Esophagus squamous epithelium (tissue), 5 donors: ENCODE data around the gene TOM1. TPM values are rescaled to one million over a fixed set of nuclear protein-coding genes. Genes with fewer than 3 reads are reported as not detected.
A peak's percentile ranks its signal among the peaks of the same experiment; 100 is the strongest.

Experiments
- DNase-seq: peaks from one replicate; lab custom pipeline; 2025; lab: John Stamatoyannopoulos, UW
- H3K27ac ChIP-seq, 4 donors: fragments of 200-600 bp; sonication (generic); one replicate each; pipeline ENCODE4 v1.5.1; 2016 to 2019; ENCODE audit warnings: mild to moderate bottlenecking in 1 of 4
- H3K27me3 ChIP-seq, 4 donors: fragments of 200-600 bp; sonication (generic); 1 replicate in 3 of 4; 2 replicates in 1 of 4; pipeline versions ENCODE4 v1.5.1 to v1.6.0; 2017 to 2021; ENCODE audit warnings: antibody characterized with exemption in 1 of 4
- H3K36me3 ChIP-seq, 3 donors: fragments of 200-600 bp; sonication (generic); one replicate each; pipeline ENCODE4 v1.5.1; 2016 to 2019
- H3K4me1 ChIP-seq, 3 donors: fragments of 200-600 bp; sonication (generic); one replicate each; pipeline ENCODE4 v1.5.1; 2017 to 2019
- H3K4me3 ChIP-seq, 4 donors: fragments of 200-600 bp; sonication (generic); 1 replicate in 3 of 4; 2 replicates in 1 of 4; pipeline ENCODE4 v1.5.1; 2016 to 2019; ENCODE audit warnings: mild to moderate bottlenecking in 2 of 4, moderate library complexity in 1 of 4
- H3K9me3 ChIP-seq, 3 donors: fragments of 200-600 bp; sonication (generic); one replicate each; pipeline ENCODE4 v1.5.1; 2016 to 2019
- CTCF ChIP-seq, 6 experiments: fragments of 450-650 bp in 4 of 6; fragments of 200-600 bp in 2 of 6; sonication (generic) in 2 of 6; IDR thresholded peaks; one replicate each; pipeline ENCODE4 v1.5.1; 2016 to 2019; ENCODE audit warnings: antibody characterized with exemption in 6 of 6, mild to moderate bottlenecking in 4 of 6, moderate library complexity in 4 of 6
- POLR2A ChIP-seq, 4 donors: fragments of 450-650 bp; IDR thresholded peaks; one replicate each; pipeline ENCODE4 v1.6.1; 2017; ENCODE audit warnings: antibody characterized with exemption in 4 of 4, mild to moderate bottlenecking in 4 of 4, moderate library complexity in 3 of 4
- WGBS, 2 donors: methylation state at CpG; one replicate each; pipeline ENCODE4 v1.1.5; 2018; 5-methylcytosine and 5-hydroxymethylcytosine counted together
- intact Hi-C: fragments of 100-400 bp; cut with DNase I; formaldehyde crosslinking; loops from one replicate; pipeline ENCODE4 v1.15.0; 2022
- total RNA-seq, 4 donors: library from RNA; depleted of rRNA; stranded (reverse); fragments of >200 nt; gene quantifications; one replicate each; pipeline ENCODE4 v1.1.0, GENCODE V29; 2016
- donor health status: DM: yes; HTN: yes; CAD: no.

TOM1 gene
- total RNA-seq, 4 donors from 2014 or later: 72.1 to 145 (median 106) TPM

- H3K9me3 ChIP-seq: no peaks in the 10 kb centered on the region
- peaks cover 8 to 18% (median 14%) of the 10 kb centered on the region in 3 donors for H3K4me1 ChIP-seq
- H3K4me3 ChIP-seq: no peak overlapping the region
- no peaks in the 10 kb centered on the region for H3K27me3 ChIP-seq
- peaks cover 20 to 100% (median 47%) of the 10 kb centered on the region in 3 donors for H3K36me3 ChIP-seq
- H3K27ac ChIP-seq: peak overlapping the region in 1 of 4 donors; percentile 72
- TF ChIP-seq CTCF (IDR thresholded peaks at IDR 0.05) (peak in 1 of 6 experiments; percentile 16), POLR2A (IDR thresholded peaks at IDR 0.05) (no peak)
- DNase-seq: no peak
- intact Hi-C loops: no loop called here
- WGBS, 2 donors: 73 to 76% methylated on average over 12 of the region's 12 CpGs
Observed at GRCh38 chr22:35329114-35329847, 29.6 kb downstream of the TOM1 start.

GRCh38 chr22:35330258-35330861 is 30.7 kb downstream of the TOM1 start:
- Histone ChIP-seq H3K9me3 (no peaks in the 10 kb centered on the region), H3K4me3 (no peak overlapping the region), H3K4me1 (peaks cover 8 to 18% (median 14%) of the 10 kb centered on the region in 3 donors), H3K36me3 (peaks cover 16 to 100% (median 49%) of the 10 kb centered on the region in 3 donors), H3K27me3 (no peaks in the 10 kb centered on the region), H3K27ac (peak overlapping the region; percentile 38 to 77 (median 70))
- 18 to 30% methylated on average over 16 of the region's 16 CpGs for WGBS, 2 donors
- no peak for DNase-seq
- intact Hi-C loops: no loop called here
- TF ChIP-seq CTCF (IDR thresholded peaks at IDR 0.05) (no peak), POLR2A (IDR thresholded peaks at IDR 0.05) (no peak)

GRCh38 chr22:35332278-35332677 is 32.6 kb downstream of the TOM1 start:
- H3K27ac ChIP-seq: no peak overlapping the region
- no peak for DNase-seq
- WGBS, 2 donors: 77 to 85% methylated on average over 6 of the region's 6 CpGs
- peaks cover 8 to 18% (median 14%) of the 10 kb centered on the region in 3 donors for H3K4me1 ChIP-seq
- H3K36me3 ChIP-seq: peaks cover 29 to 100% (median 50%) of the 10 kb centered on the region in 3 donors
- TF ChIP-seq POLR2A (IDR thresholded peaks at IDR 0.05): no peak
- no peak for TF ChIP-seq CTCF (IDR thresholded peaks at IDR 0.05)
- intact Hi-C loops: no loop called here
- no peaks in the 10 kb centered on the region for H3K9me3 ChIP-seq
- no peak overlapping the region for H3K4me3 ChIP-seq
- no peaks in the 10 kb centered on the region for H3K27me3 ChIP-seq

- DNase-seq: no peak
- TF ChIP-seq CTCF (IDR thresholded peaks at IDR 0.05) (no peak), POLR2A (IDR thresholded peaks at IDR 0.05) (no peak)
- WGBS, 2 donors: 93% methylated on average over 3 to 6 of the region's 7 CpGs
- Histone ChIP-seq H3K9me3 (no peaks in the 10 kb centered on the region), H3K36me3 (peaks cover 29 to 100% (median 46%) of the 10 kb centered on the region in 3 donors), H3K4me1 (peaks cover 8 to 18% (median 14%) of the 10 kb centered on the region in 3 donors), H3K27me3 (no peaks in the 10 kb centered on the region), H3K4me3 (no peak overlapping the region), H3K27ac (no peak overlapping the region)
- intact Hi-C loops: no loop called here
Observed at GRCh38 chr22:35333220-35333619, 33.5 kb downstream of the TOM1 start.

- H3K27ac ChIP-seq: no peak overlapping the region
- H3K4me3 ChIP-seq: no peak overlapping the region
- 38 to 51% methylated on average over 1 to 6 of the region's 9 CpGs for WGBS, 2 donors
- intact Hi-C loops: no loop called here
- TF ChIP-seq CTCF (IDR thresholded peaks at IDR 0.05) (no peak), POLR2A (IDR thresholded peaks at IDR 0.05) (no peak)
- no peaks in the 10 kb centered on the region for H3K27me3 ChIP-seq
- no peak for DNase-seq
- H3K36me3 ChIP-seq: peaks cover 29 to 100% (median 46%) of the 10 kb centered on the region in 3 donors
- no peaks in the 10 kb centered on the region for H3K9me3 ChIP-seq
- H3K4me1 ChIP-seq: peaks cover 8 to 18% (median 14%) of the 10 kb centered on the region in 3 donors
Observed at GRCh38 chr22:35334004-35334403, 34.3 kb downstream of the TOM1 start.
